Endothelial cell of umbilical vein (primary cell): Measurements from ENCODE around the gene CASK. TPM values are rescaled to one million over a fixed set of nuclear protein-coding genes. Genes with fewer than 3 reads are reported as not detected.

ENCODE experiments used
- BruUV-seq: library from RNA; stranded (reverse); fragments of 400-500 nt; replicated peaks from 2 replicates; lab custom pipeline; 2021; lab: Mats Ljungman, UMichigan
- CTCF ChIA-PET: fragments of 300-600, 350-600 bp; sonication (Branson Sonifier 250); formaldehyde crosslinking; loops from one replicate; lab custom pipeline; 2021; ENCODE audit warnings: antibody characterized with exemption, inconsistent platforms; lab: Charles Lee
- POLR2A ChIA-PET: fragments of 300-600, 350-600 bp; sonication (Branson Sonifier 250); formaldehyde crosslinking; loops from one replicate; lab custom pipeline; 2021; ENCODE audit warnings: antibody characterized with exemption, inconsistent platforms; lab: Charles Lee
- DNase-seq: peaks from one replicate; pipeline ENCODE4 v3.0.0-alpha.2; 2011; ENCODE audit warnings: low read depth, low spot score
- FAIRE-seq: peaks from 2 replicates; lab custom pipeline; 2011; peaks lifted over from hg19 to GRCh38; lab: Jason Lieb, UNC
- H2AFZ ChIP-seq: 2 replicates; pipeline ENCODE4 v1.6.0; 2012; ENCODE audit warnings: low read depth, low read length, control low read depth, inconsistent platforms
- H3K27ac ChIP-seq: 2 replicates; pipeline ENCODE4 v1.5.1; 2011; ENCODE audit warnings: low read depth, mild to moderate bottlenecking, control low read depth, low read length, moderate library complexity; ENCODE audit not compliant: insufficient read depth
- H3K27me3 ChIP-seq, 2 experiments: 2 replicates each; pipeline versions ENCODE4 v1.6.0 to v1.6.1; 2011; ENCODE audit warnings: low read length in 2 of 2, mixed read lengths in 1 of 2; ENCODE audit not compliant: control insufficient read depth in 2 of 2, insufficient read depth in 2 of 2
- H3K36me3 ChIP-seq, 2 experiments: 2 replicates in 1 of 2; 3 replicates in 1 of 2; pipeline ENCODE4 v1.5.1; 2011; ENCODE audit warnings: low read length in 2 of 2, mild to moderate bottlenecking in 1 of 2, moderate library complexity in 1 of 2; ENCODE audit not compliant: control insufficient read depth in 2 of 2, insufficient read depth in 2 of 2; ENCODE audit errors: extremely low read depth in 1 of 2
- H3K4me1 ChIP-seq: 3 replicates; pipeline ENCODE4 v1.5.1; 2011; ENCODE audit warnings: mild to moderate bottlenecking, low read length; ENCODE audit not compliant: control insufficient read depth, insufficient read depth; ENCODE audit errors: extremely low read depth
- H3K4me2 ChIP-seq: 2 replicates; pipeline ENCODE4 v1.6.1; 2011; ENCODE audit warnings: low read length, control low read depth, mixed read lengths; ENCODE audit not compliant: insufficient read depth
- H3K4me3 ChIP-seq, 3 experiments: fragments of 200-600 bp in 1 of 3; sonication (generic), shearing (Covaris generic) in 1 of 3; replicated peaks in 1 of 3; 2 replicates each; pipeline ENCODE4 v1.5.1; 2011 to 2016; ENCODE audit warnings: control low read depth in 3 of 3, low read length in 3 of 3, mild to moderate bottlenecking in 2 of 3, inconsistent platforms in 1 of 3, low read depth in 1 of 3, moderate library complexity in 1 of 3; ENCODE audit not compliant: insufficient read depth in 1 of 3
- H3K79me2 ChIP-seq: 2 replicates; pipeline ENCODE4 v1.6.0; 2012; ENCODE audit warnings: low read length, inconsistent platforms; ENCODE audit not compliant: control insufficient read depth, insufficient read depth
- H3K9ac ChIP-seq: replicated peaks from 2 replicates; pipeline ENCODE3; 2011; ENCODE audit warnings: low read length, control low read depth; ENCODE audit not compliant: insufficient read depth; ENCODE audit errors: extremely low read depth
- H3K9me1 ChIP-seq: replicated peaks from 3 replicates; pipeline ENCODE4 v1.6.0; 2011; ENCODE audit warnings: mild to moderate bottlenecking, low read length; ENCODE audit not compliant: control insufficient read depth, insufficient read depth; ENCODE audit errors: extremely low read depth
- H3K9me3 ChIP-seq: replicated peaks from 2 replicates; pipeline ENCODE4 v1.5.1; 2012; ENCODE audit warnings: low read length, inconsistent platforms; ENCODE audit not compliant: control insufficient read depth, insufficient read depth
- H4K20me1 ChIP-seq: replicated peaks from 2 replicates; pipeline ENCODE3; 2011; ENCODE audit warnings: mild to moderate bottlenecking, low read length; ENCODE audit not compliant: control insufficient read depth, insufficient read depth; ENCODE audit errors: extremely low read depth
- EZH2 ChIP-seq: IDR thresholded peaks from 2 replicates; pipeline ENCODE4 v1.6.1; 2012; ENCODE audit warnings: borderline replicate concordance, low read depth, mild to moderate bottlenecking, moderate library complexity, low read length, inconsistent platforms; ENCODE audit not compliant: severe bottlenecking
- FOS ChIP-seq: IDR thresholded peaks from 2 replicates; pipeline ENCODE4 v1.6.1; 2011; ENCODE audit warnings: mild to moderate bottlenecking, low read length, moderate library complexity, borderline replicate concordance; ENCODE audit not compliant: insufficient read depth
- GATA2 ChIP-seq: IDR thresholded peaks from 2 replicates; pipeline ENCODE4 v1.7.0; 2011; ENCODE audit warnings: low read depth, mild to moderate bottlenecking, moderate library complexity, mixed read lengths, low read length; ENCODE audit not compliant: insufficient read length, insufficient read depth
- JUN ChIP-seq: IDR thresholded peaks from 2 replicates; pipeline ENCODE4 v1.6.1; 2011; ENCODE audit warnings: borderline replicate concordance, low read depth; ENCODE audit not compliant: insufficient read length, insufficient read depth
- MYC ChIP-seq: IDR thresholded peaks from one replicate; pipeline ENCODE4 v1.6.1; 2011; ENCODE audit warnings: mild to moderate bottlenecking, low read depth, low read length
- POLR2A ChIP-seq: IDR thresholded peaks from 2 replicates; pipeline ENCODE4 v1.6.1; 2012; ENCODE audit warnings: low read depth, mild to moderate bottlenecking, control low read depth, low read length
- POLR2AphosphoS5 ChIP-seq: IDR thresholded peaks from 2 replicates; pipeline ENCODE4 v1.6.1; 2012; ENCODE audit warnings: low read depth, mild to moderate bottlenecking, control low read depth, low read length, moderate library complexity; ENCODE audit not compliant: insufficient read depth
- dilution Hi-C: fragments of 300-500 bp; cut with MboI; formaldehyde crosslinking; loops from one replicate; pipeline ENCODE4 v1.15.0; 2019; ENCODE audit warnings: low sequenced_read_pairs; ENCODE audit not compliant: extremely low pct_ligation_motif_present
- intact Hi-C: fragments of 100-400 bp; cut with micrococcal nuclease; formaldehyde crosslinking; loops from one replicate; pipeline ENCODE4 v1.10.0; 2022
- polyA plus RNA-seq, 4 experiments: library from polyadenylated mRNA; depleted of rRNA in 3 of 4; stranded (reverse) in 3 of 4; unstranded in 1 of 4; fragments of >200 nt; gene quantifications; 2 replicates each; pipeline versions ENCODE4 v1.2.1 to v1.2.3, GENCODE V29; 2011 to 2012; ENCODE audit warnings: missing spikeins in 1 of 4
- total RNA-seq: library from RNA; stranded (reverse); gene quantifications from 2 replicates; pipeline ENCODE4 v1.2.3, GENCODE V29; 2021
- TF ChIP-seq, protein P1 (sequence below), 2 donors: IDR thresholded peaks; 1 replicate in 1 of 2; 2 replicates in 1 of 2; pipeline ENCODE4 v1.5.1; 2011; ENCODE audit warnings: low read length in 2 of 2, mild to moderate bottlenecking in 2 of 2, moderate library complexity in 2 of 2, control low read depth in 1 of 2, inconsistent platforms in 1 of 2, low read depth in 1 of 2; ENCODE audit not compliant: insufficient read depth in 1 of 2; ENCODE audit errors: extremely low read depth in 1 of 2
- TF ChIP-seq, protein P2 (sequence below): IDR thresholded peaks from 2 replicates; pipeline ENCODE4 v1.6.1; 2011; ENCODE audit not compliant: insufficient read depth, insufficient read length

Gene CASK
- total and polyA plus RNA-seq, 2 donors (not counting 3 experiments of a cell fraction or from before 2014, with no cell fraction given) = 6.4 to 30.4 TPM

DNA sequence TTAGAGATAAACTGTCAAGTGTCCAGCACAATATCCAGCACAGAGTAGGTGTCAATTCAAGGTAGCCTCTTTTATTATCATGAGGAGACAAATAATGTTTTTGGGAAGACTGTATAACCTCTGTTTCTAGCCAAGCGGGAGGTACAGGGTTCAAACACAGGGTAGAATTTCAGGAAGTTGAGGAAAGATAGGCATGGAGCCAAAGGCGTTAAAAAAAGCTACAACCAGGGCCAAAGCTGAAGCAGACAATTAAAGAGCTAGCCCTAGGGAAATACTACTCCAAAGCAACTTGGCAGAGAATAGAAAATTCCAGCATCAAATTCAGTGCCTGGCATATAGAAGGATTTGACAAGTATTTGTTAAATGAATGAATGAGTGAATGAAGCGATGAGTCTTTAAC, 40.0 kb upstream of the CASK start:
- Histone ChIP-seq H3K9ac (no peak overlapping the region), H3K9me1 (no peaks in the 10 kb centered on the region), H2AFZ (no peak overlapping the region), H3K27me3 (no peaks in the 10 kb centered on the region), H3K27ac (no peak overlapping the region), H3K9me3 (no peaks in the 10 kb centered on the region), H3K4me3 (no peak overlapping the region), H3K79me2 (no peaks in the 10 kb centered on the region), H4K20me1 (no peaks in the 10 kb centered on the region), H3K4me1 (no peaks in the 10 kb centered on the region), H3K36me3 (no peaks in the 10 kb centered on the region), H3K4me2 (no peak overlapping the region)
- TF ChIP-seq FOS = no peak
- TF ChIP-seq JUN = no peak
- no peak for TF ChIP-seq MYC
- no peak for TF ChIP-seq GATA2
- no peak for TF ChIP-seq POLR2AphosphoS5
- TF ChIP-seq POLR2A = no peak
- TF ChIP-seq, protein P1, sequence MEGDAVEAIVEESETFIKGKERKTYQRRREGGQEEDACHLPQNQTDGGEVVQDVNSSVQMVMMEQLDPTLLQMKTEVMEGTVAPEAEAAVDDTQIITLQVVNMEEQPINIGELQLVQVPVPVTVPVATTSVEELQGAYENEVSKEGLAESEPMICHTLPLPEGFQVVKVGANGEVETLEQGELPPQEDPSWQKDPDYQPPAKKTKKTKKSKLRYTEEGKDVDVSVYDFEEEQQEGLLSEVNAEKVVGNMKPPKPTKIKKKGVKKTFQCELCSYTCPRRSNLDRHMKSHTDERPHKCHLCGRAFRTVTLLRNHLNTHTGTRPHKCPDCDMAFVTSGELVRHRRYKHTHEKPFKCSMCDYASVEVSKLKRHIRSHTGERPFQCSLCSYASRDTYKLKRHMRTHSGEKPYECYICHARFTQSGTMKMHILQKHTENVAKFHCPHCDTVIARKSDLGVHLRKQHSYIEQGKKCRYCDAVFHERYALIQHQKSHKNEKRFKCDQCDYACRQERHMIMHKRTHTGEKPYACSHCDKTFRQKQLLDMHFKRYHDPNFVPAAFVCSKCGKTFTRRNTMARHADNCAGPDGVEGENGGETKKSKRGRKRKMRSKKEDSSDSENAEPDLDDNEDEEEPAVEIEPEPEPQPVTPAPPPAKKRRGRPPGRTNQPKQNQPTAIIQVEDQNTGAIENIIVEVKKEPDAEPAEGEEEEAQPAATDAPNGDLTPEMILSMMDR (IDR thresholded peaks at IDR 0.05; ENCODE audit: extremely low read depth in 1 of 2, insufficient read depth in 1 of 2, low read depth in 1 of 2, low read length in 2 of 2) = no peak
- no peak for TF ChIP-seq EZH2
- TF ChIP-seq, protein P2, sequence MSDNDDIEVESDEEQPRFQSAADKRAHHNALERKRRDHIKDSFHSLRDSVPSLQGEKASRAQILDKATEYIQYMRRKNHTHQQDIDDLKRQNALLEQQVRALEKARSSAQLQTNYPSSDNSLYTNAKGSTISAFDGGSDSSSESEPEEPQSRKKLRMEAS = no peak
- POLR2A ChIA-PET = no interaction called here
- intact Hi-C loops (no loop called here), dilution Hi-C loops (no loop called here)
- CTCF ChIA-PET = no interaction called here
- FAIRE-seq = no peak
- no TSS peak for BruUV-seq
- DNase-seq = peak; percentile 39
